IPS-20b (cell line): ENCODE results near the gene COA8.

Experiments used
- H3K27ac ChIP-seq: one replicate; pipeline ENCODE4 v1.5.1; 2013; ENCODE audit warnings: low read length
- H3K27me3 ChIP-seq: 2 replicates; pipeline ENCODE4 v1.6.1; 2013; ENCODE audit warnings: mild to moderate bottlenecking, low read length, inconsistent platforms; ENCODE audit not compliant: insufficient read depth
- H3K36me3 ChIP-seq: 2 replicates; pipeline ENCODE4 v1.6.1; 2013; ENCODE audit warnings: low read depth, mild to moderate bottlenecking, inconsistent platforms, low read length, moderate library complexity; ENCODE audit not compliant: insufficient read depth
- H3K4me1 ChIP-seq: 2 replicates; pipeline ENCODE4 v1.6.1; 2013; ENCODE audit warnings: mild to moderate bottlenecking, control low read depth, inconsistent platforms, low read length, moderate library complexity; ENCODE audit not compliant: insufficient read depth
- H3K4me3 ChIP-seq: 2 replicates; pipeline ENCODE4 v1.5.1; 2013; ENCODE audit warnings: mild to moderate bottlenecking, low read length, inconsistent platforms
- H3K9ac ChIP-seq: 2 replicates; pipeline ENCODE4 v1.6.1; 2013; ENCODE audit warnings: low read depth, mild to moderate bottlenecking, inconsistent platforms, low read length, moderate library complexity
- H3K9me3 ChIP-seq: 2 replicates; pipeline ENCODE4 v1.6.1; 2013; ENCODE audit warnings: mild to moderate bottlenecking, low read depth, low read length, inconsistent platforms; ENCODE audit not compliant: insufficient read depth

COA8 gene

GRCh38 chr14:103547941-103548462 lies 14.8 kb upstream of the COA8 start:
- no peaks in the 10 kb centered on the region for H3K36me3 ChIP-seq
- H3K9me3 ChIP-seq, result no peaks in the 10 kb centered on the region
- no peak overlapping the region for H3K27ac ChIP-seq
- peaks cover 8% of the 10 kb centered on the region; the same call in 1 of the 2 replicates for H3K4me1 ChIP-seq
- no peak overlapping the region for H3K9ac ChIP-seq
- no peaks in the 10 kb centered on the region for H3K27me3 ChIP-seq
- no peak overlapping the region for H3K4me3 ChIP-seq

- Histone ChIP-seq H3K27me3 (no peaks in the 10 kb centered on the region), H3K4me3 (no peak overlapping the region), H3K9me3 (no peaks in the 10 kb centered on the region), H3K4me1 (peaks cover 1% of the 10 kb centered on the region; the same call in 1 of the 2 replicates), H3K27ac (no peak overlapping the region), H3K9ac (no peak overlapping the region), H3K36me3 (no peaks in the 10 kb centered on the region)
These were observed 14.1 kb upstream of the COA8 start for GRCh38 chr14:103548463-103549351.

GRCh38 chr14:103549361-103550311 lies 13.1 kb upstream of the COA8 start:
- Histone ChIP-seq H3K9ac (no peak overlapping the region), H3K4me3 (no peak overlapping the region), H3K27me3 (no peaks in the 10 kb centered on the region), H3K27ac (no peak overlapping the region), H3K36me3 (no peaks in the 10 kb centered on the region), H3K9me3 (no peaks in the 10 kb centered on the region), H3K4me1 (no peaks in the 10 kb centered on the region)

DNA sequence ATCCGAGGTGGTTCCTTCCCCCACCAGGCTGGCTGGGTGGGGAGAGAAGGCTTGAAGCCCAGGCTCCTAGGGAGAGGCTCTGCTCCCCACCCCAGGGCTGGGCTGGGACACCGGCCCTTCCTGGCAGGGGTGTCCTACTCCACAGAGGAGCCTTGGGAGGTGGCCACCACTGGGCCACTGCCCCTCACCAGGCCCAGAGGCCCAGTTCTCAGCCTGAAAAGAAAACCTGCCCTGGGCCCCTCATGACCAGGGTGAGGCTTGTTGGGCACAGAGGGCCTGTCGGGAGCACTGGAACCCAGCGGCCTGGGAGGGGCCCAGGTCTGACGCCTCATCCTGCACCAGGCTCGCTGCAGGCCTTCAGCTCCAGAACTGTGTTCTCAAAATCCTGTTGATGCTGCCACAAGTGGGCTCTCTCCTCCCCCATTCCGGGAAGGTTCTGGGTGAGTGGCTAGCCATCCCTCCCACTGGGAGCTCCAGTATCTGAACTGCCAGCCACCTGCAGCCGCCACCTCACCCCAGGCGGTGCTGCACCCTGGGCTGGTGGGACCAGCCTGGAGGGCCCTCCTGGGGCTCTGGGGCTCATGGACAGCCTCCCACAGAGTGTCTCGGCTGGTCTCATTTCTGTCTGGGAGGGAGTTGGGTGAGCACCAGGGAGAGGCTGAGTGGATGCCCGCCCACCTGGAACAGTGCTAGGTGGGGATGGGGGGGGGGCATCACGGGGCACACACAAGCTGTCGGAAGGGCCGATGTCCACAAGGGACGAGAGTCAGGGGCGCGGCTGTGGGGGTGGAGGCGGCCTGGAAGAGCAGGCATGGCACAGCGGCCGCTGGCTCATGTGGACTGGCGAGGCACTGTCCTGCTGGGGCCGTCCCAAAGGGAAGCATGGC lies 12.1 kb upstream of the COA8 start:
- Histone ChIP-seq H3K27ac (no peak overlapping the region), H3K36me3 (no peaks in the 10 kb centered on the region), H3K9ac (no peak overlapping the region), H3K9me3 (no peaks in the 10 kb centered on the region), H3K4me1 (no peaks in the 10 kb centered on the region), H3K4me3 (no peak overlapping the region), H3K27me3 (no peaks in the 10 kb centered on the region)

DNA sequence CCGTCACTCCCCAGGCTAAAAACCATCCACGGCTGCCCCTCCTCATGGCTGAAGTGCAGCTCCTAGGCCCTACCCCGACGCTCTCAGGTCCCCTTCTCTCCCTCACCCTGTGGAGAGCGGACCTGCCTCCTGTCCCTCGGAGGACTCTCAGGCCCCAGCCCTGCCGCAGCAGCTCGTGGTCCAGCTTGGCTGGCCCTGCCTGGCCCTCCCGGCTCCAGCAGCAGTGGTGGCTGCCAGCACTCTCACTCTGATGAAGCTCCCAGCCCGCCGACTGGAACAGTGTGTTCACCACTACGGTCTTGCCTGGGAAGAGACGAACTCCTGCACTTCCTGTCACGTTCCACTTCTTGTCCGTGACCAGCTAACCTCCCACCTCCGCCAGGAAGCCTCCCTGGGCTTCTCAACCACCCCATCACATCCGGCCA lies 11.4 kb upstream of the COA8 start:
- Histone ChIP-seq H3K27ac (no peak overlapping the region), H3K9me3 (no peaks in the 10 kb centered on the region), H3K4me3 (no peak overlapping the region), H3K9ac (no peak overlapping the region), H3K4me1 (no peaks in the 10 kb centered on the region), H3K27me3 (no peaks in the 10 kb centered on the region), H3K36me3 (no peaks in the 10 kb centered on the region)

DNA sequence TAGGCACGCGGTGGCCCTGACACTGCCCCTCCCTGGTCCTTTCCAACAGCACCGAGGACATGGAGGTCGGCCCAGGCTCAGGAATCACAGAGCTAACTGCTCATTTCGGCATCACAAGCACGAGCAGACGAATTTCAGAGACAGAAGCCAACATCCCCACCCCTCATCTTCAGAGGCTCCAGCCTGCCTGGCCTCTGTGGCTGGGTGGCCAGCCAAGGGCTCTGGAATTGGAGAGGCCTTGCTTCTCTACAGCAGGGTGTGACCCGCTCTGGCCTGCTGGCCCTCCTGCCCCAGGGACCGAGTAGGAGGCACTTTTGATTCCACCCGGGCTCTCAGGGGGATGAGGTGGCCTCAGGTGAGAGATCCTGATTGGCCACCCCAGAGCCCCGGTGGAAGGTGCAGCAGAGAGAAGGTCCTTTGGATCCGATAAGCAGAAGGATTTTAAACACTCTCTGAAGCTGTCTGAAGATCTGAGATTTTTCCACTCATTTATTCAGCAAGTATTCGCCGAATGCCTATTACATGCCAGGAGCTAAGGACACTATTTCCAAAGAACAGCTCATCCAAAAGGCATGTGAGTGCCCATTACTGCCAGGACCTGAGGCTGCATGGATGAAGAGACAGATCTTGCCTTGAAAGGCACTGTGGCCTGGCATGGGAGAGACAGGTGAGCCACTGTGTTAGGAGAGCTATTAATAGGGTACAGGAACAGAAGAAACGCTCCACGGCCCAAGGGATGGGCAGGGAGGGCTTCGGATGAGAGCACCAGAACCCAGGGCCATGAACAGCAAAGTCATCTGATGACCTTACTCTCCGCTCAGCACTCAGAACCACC lies 10.5 kb upstream of the COA8 start:
- Histone ChIP-seq H3K27ac (no peak overlapping the region), H3K4me3 (no peak overlapping the region), H3K9ac (no peak overlapping the region)

GRCh38 chr14:103552846-103553210 lies 9.9 kb upstream of the COA8 start:
- no peak overlapping the region for H3K9ac ChIP-seq
- no peak overlapping the region for H3K4me3 ChIP-seq
- no peaks in the 10 kb centered on the region for H3K4me1 ChIP-seq
- H3K9me3 ChIP-seq, result no peaks in the 10 kb centered on the region
- no peak overlapping the region for H3K27ac ChIP-seq
- H3K27me3 ChIP-seq, result no peaks in the 10 kb centered on the region
- H3K36me3 ChIP-seq, result no peaks in the 10 kb centered on the region

More for the DNA sequence above, 10.5 kb upstream of the COA8 start:
- Histone ChIP-seq H3K27me3 (no peaks in the 10 kb centered on the region), H3K4me1 (no peaks in the 10 kb centered on the region), H3K36me3 (no peaks in the 10 kb centered on the region), H3K9me3 (no peaks in the 10 kb centered on the region)

DNA sequence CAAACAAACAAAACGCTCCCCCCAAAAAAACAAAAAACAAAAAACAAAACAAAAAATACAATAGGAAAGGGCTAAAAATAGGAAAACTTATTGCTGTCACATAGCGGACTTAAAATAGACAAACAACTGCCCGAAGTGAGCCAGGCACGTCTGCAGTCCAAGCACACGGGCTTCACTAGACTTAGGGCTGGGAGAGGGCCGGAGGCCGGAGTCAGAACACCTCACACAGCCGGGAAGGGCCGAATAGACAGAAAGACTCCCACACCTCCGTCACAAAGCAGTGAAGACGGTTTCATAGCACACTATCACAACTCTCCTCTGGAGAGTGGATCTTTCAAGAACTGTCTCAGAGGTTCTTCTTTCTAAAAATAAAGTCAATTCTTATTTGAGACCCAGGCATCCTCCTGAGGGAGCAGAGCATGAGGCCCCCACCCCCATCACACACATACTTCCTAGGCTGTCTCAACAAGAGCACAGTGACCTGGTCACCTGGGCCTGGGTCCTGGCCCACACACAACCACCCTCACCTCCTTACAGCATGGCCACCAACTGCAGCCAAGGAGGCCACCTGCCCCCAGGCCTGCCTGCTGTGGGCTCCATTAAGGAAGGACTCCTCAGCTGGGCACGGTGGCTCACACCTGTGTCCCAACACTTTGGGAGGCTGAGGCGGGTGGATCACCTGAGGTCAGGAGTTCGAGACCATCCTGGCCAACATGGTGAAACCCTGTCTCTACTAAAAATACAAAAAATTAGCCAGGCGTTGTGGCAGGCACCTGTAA lies 7.0 kb upstream of the COA8 start:
- no peak overlapping the region for H3K27ac ChIP-seq
- no peaks in the 10 kb centered on the region for H3K4me1 ChIP-seq
- H3K27me3 ChIP-seq, result no peaks in the 10 kb centered on the region
- no peak overlapping the region for H3K4me3 ChIP-seq
- H3K9ac ChIP-seq, result no peak overlapping the region
- H3K36me3 ChIP-seq, result peaks cover 26% of the 10 kb centered on the region
- no peaks in the 10 kb centered on the region for H3K9me3 ChIP-seq

GRCh38 chr14:103556946-103557758 lies 5.6 kb upstream of the COA8 start:
- Histone ChIP-seq H3K36me3 (peaks cover 26% of the 10 kb centered on the region), H3K9me3 (no peaks in the 10 kb centered on the region), H3K4me3 (no peak overlapping the region), H3K9ac (no peak overlapping the region), H3K27me3 (no peaks in the 10 kb centered on the region), H3K4me1 (no peaks in the 10 kb centered on the region), H3K27ac (no peak overlapping the region)
